Measurements from ENCODE around the gene STRIP1. TPM values are rescaled to one million over a fixed set of nuclear protein-coding genes. Genes with fewer than 3 reads are reported as not detected.

STRIP1 gene
- total and polyA plus RNA-seq, 10 of the 15 experiments (the other 5 are each of a cell fraction or from before 2014, with no cell fraction given): 6.3 to 26.6 (median 18.0) TPM

DNA sequence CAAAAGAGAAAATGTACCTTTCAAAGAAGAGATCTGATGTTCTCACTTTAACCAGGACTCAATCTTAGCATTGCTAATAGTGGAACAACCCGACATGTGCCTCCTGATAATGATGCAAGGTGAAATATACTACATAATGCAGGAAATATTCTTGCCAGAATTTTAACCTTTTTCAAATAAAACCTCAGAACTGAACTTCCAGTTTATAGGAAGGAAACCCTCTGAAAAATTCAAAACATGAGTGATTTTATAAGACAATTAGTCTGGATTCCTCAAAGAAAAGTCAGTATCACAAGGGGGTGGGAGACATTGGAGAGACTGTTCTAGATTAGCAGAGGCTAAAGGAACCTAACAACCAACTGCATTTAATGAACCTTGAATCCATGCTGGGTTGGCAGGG is 31.7 kb upstream of the STRIP1 start:
- Histone ChIP-seq H3K4me2 (ENCODE audit: control insufficient read depth, insufficient read depth) (no peak overlapping the region), H3K9ac (ENCODE audit: control insufficient read depth, insufficient read depth, low read length) (no peak overlapping the region), H3K4me1 (ENCODE audit: control insufficient read depth, insufficient read depth, low read length) (peaks cover 14% of the 10 kb centered on the region), H3K27ac (ENCODE audit: control insufficient read depth, insufficient read depth) (no peak overlapping the region), H3K79me2 (ENCODE audit: control insufficient read depth, insufficient read depth, low read length) (no peaks in the 10 kb centered on the region; the same call in none of the 2 replicates), H2AFZ (ENCODE audit: control insufficient read depth, low read depth, low read length) (no peak overlapping the region), H3K36me3 (ENCODE audit: control insufficient read depth in 2 of 2, insufficient read depth in 2 of 2, low read length in 1 of 2) (no peaks in the 10 kb centered on the region), H4K20me1 (ENCODE audit: control insufficient read depth, insufficient read depth) (no peaks in the 10 kb centered on the region), H3K27me3 (replicated peaks in 1 of 2; ENCODE audit: control insufficient read depth in 2 of 2, insufficient read depth in 2 of 2, low read length in 1 of 2) (no peaks in the 10 kb centered on the region), H3K9me3 (replicated peaks; ENCODE audit: control insufficient read depth, insufficient read depth, low read length) (no peaks in the 10 kb centered on the region), H3K4me3 (no peak overlapping the region)
- ChIA-PET CTCF (interaction anchor here (1.1 to 1.6 kb wide), 2 partner anchors 19 to 226 kb away, joined by 3 to 6 read pairs; no protein-coding TSS in a partner anchor), SMC1A (ENCODE audit: uncharacterized antibody, unreplicated experiment) (interaction anchor here (1.7 to 2.4 kb wide), 2 partner anchors 15 to 18 kb away, joined by 8 to 9 read pairs; partner anchors contain the start of gene AHCYL1), POLR2A (interaction anchor here (1.2 kb wide), 1 partner anchor 15 kb away, joined by 4 read pairs; no protein-coding TSS in a partner anchor), RAD21 (ENCODE audit: unreplicated experiment) (interaction anchor here (1.3 kb wide), 1 partner anchor 18 kb away, joined by 4 read pairs; the partner anchor contains the start of gene AHCYL1)
- WGBS (ENCODE audit: insufficient coverage, insufficient replicate concordance, low lambda C conversion rate, missing lambda C conversion rate): 97% methylated on average over 1 of the region's 1 CpG
- no peak for TF ChIP-seq EED (IDR thresholded peaks at IDR 0.05; ENCODE audit: low read depth)
- TF ChIP-seq ZZZ3 (IDR thresholded peaks at IDR 0.05; ENCODE audit: control insufficient read depth, insufficient read length, low read depth): no peak
- TF ChIP-seq ESRRA (IDR thresholded peaks at IDR 0.05; ENCODE audit: low read length): no peak
- TF ChIP-seq HDAC2 (IDR thresholded peaks at IDR 0.05): no peak
- TF ChIP-seq, protein P1, sequence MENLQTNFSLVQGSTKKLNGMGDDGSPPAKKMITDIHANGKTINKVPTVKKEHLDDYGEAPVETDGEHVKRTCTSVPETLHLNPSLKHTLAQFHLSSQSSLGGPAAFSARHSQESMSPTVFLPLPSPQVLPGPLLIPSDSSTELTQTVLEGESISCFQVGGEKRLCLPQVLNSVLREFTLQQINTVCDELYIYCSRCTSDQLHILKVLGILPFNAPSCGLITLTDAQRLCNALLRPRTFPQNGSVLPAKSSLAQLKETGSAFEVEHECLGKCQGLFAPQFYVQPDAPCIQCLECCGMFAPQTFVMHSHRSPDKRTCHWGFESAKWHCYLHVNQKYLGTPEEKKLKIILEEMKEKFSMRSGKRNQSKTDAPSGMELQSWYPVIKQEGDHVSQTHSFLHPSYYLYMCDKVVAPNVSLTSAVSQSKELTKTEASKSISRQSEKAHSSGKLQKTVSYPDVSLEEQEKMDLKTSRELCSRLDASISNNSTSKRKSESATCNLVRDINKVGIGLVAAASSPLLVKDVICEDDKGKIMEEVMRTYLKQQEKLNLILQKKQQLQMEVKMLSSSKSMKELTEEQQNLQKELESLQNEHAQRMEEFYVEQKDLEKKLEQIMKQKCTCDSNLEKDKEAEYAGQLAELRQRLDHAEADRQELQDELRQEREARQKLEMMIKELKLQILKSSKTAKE (IDR thresholded peaks at IDR 0.05; ENCODE audit: low read depth, poor library complexity, severe bottlenecking): no peak
- no peak for TF ChIP-seq IRF4 (IDR thresholded peaks at IDR 0.05; ENCODE audit: low read depth, low read length)
- TF ChIP-seq RFX5 (IDR thresholded peaks at IDR 0.05; ENCODE audit: low read depth, low read length): no peak
- intact Hi-C loops (cut with micrococcal nuclease; ENCODE audit: unreplicated experiment): no loop called here
- BruUV-seq (replicated peaks): no TSS peak
- no peak for FAIRE-seq
- no peak for DNase-seq (ENCODE audit: low read depth, low spot score)
- ATAC-seq: no peak
- in situ Hi-C loops (cut with MboI): no loop called here
